NCI-H2081 (cell line): ENCODE measurements around the gene KIF22.
"Not testable (repeated sequence)": the region's sequence is repeated elsewhere in the genome, so short reads cannot be mapped to it uniquely, and the experiment has no call there.

Experiments
- DNase-seq, 2 experiments: peaks; one replicate each; lab custom pipeline; 2025; lab: John Stamatoyannopoulos, UW

The KIF22 gene

GRCh38 chr16:29790183-29790948, at the start of gene KIF22:
Gene KIF22, plus strand, starts transcription at chr16:29790751. Its CDS starts 9 bp downstream, at chr16:29790760.
- DNase-seq, result peak; percentile 96 to 97

GRCh38 chr16:29742683-29743275, 47.8 kb upstream of the KIF22 start:
- DNase-seq, result no peak

GRCh38 chr16:29743475-29743826, 47.1 kb upstream of the KIF22 start:
- DNase-seq, result no peak

- no peak for DNase-seq
These were observed 46.6 kb upstream of the KIF22 start for GRCh38 chr16:29743827-29744531.

- DNase-seq, result no peak
These were observed 45.9 kb upstream of the KIF22 start for GRCh38 chr16:29744541-29745101.

- DNase-seq, result no peak
These were observed 45.3 kb upstream of the KIF22 start for GRCh38 chr16:29745121-29745852.

GRCh38 chr16:29745853-29746345, 44.7 kb upstream of the KIF22 start, which contains the start of gene C16orf54:
Gene C16orf54, minus strand, starts transcription at chr16:29745990. Its CDS starts 1,039 bp downstream, at chr16:29744951.
- DNase-seq, result no peak

GRCh38 chr16:29746518-29746917, 44.0 kb upstream of the KIF22 start:
- DNase-seq, result not testable (repeated sequence)

- DNase-seq, result no peak
These were observed 42.4 kb upstream of the KIF22 start for GRCh38 chr16:29747947-29748759.

GRCh38 chr16:29748760-29749149, 41.8 kb upstream of the KIF22 start:
- not testable (repeated sequence) for DNase-seq

GRCh38 chr16:29753516-29753915, 37.0 kb upstream of the KIF22 start:
- no peak for DNase-seq

- no peak for DNase-seq
These were observed 33.9 kb upstream of the KIF22 start for GRCh38 chr16:29756654-29757053.

GRCh38 chr16:29757086-29757485, 33.5 kb upstream of the KIF22 start:
- not testable (repeated sequence) for DNase-seq

- no peak for DNase-seq
These were observed 32.5 kb upstream of the KIF22 start for GRCh38 chr16:29757950-29758466.

- no peak for DNase-seq
These were observed 29.8 kb upstream of the KIF22 start for GRCh38 chr16:29760567-29761279.

- DNase-seq, result not testable (repeated sequence)
These were observed 29.3 kb upstream of the KIF22 start for GRCh38 chr16:29761280-29761651.

GRCh38 chr16:29761882-29762281, 28.7 kb upstream of the KIF22 start:
- DNase-seq, result no peak

GRCh38 chr16:29763326-29763725, 27.2 kb upstream of the KIF22 start:
- DNase-seq, result no peak

- peak; percentile 4 to 39 for DNase-seq
These were observed 25.2 kb upstream of the KIF22 start for GRCh38 chr16:29765167-29766032.
